GM23338 (cell line): ENCODE data around the gene NEB. TPM values are rescaled to one million over a fixed set of nuclear protein-coding genes. Genes with fewer than 3 reads are reported as not detected.
A peak's percentile ranks its signal among the peaks of the same experiment; 100 is the strongest.

Source experiments
- ATAC-seq: fragments of 200-7000 bp; cut with Tn5 transposase; 3 replicates; pipeline ENCODE4 v1.9.1; 2020
- DNase-seq: peaks from one replicate; pipeline ENCODE4 v3.0.0-alpha.2; 2015; ENCODE audit warnings: low spot score
- H2AFZ ChIP-seq: fragments of 200-600 bp; sonication (generic); 2 replicates; pipeline ENCODE4 v1.8.0; 2016; ENCODE audit warnings: antibody characterized with exemption, mild to moderate bottlenecking, moderate library complexity
- H3F3A ChIP-seq: fragments of 200-600 bp; sonication (generic); replicated peaks from 2 replicates; pipeline ENCODE4 v1.8.0; 2017; ENCODE audit warnings: antibody characterized with exemption, mixed run types, low read depth
- H3K27ac ChIP-seq: fragments of 200-600 bp; sonication (generic); 2 replicates; pipeline ENCODE4 v1.6.1; 2016; ENCODE audit warnings: low read depth
- H3K27me3 ChIP-seq: fragments of 200-600 bp; sonication (generic); 2 replicates; pipeline ENCODE4 v1.8.0; 2016; ENCODE audit warnings: mild to moderate bottlenecking, mixed run types, moderate library complexity; ENCODE audit not compliant: insufficient read depth
- H3K36me3 ChIP-seq: fragments of 200-600 bp; sonication (generic); 2 replicates; pipeline ENCODE4 v1.8.0; 2016; ENCODE audit warnings: mild to moderate bottlenecking; ENCODE audit not compliant: insufficient read depth
- H3K4me1 ChIP-seq: fragments of 200-600 bp; sonication (generic); 2 replicates; pipeline ENCODE4 v1.8.0; 2016; ENCODE audit warnings: mild to moderate bottlenecking, moderate library complexity; ENCODE audit not compliant: insufficient read depth
- H3K4me2 ChIP-seq: fragments of 200-600 bp; sonication (generic); 2 replicates; pipeline ENCODE4 v1.7.1; 2017; ENCODE audit warnings: mixed run types
- H3K4me3 ChIP-seq: fragments of 200-600 bp; sonication (generic); 2 replicates; pipeline ENCODE4 v1.6.1; 2016; ENCODE audit warnings: mixed run types
- H3K79me2 ChIP-seq: fragments of 200-600 bp; sonication (generic); replicated peaks from 2 replicates; pipeline ENCODE4 v1.8.0; 2017; ENCODE audit warnings: mild to moderate bottlenecking; ENCODE audit not compliant: insufficient read depth
- H3K9me2 ChIP-seq: fragments of 200-600 bp; sonication (generic); 2 replicates; pipeline ENCODE4 v1.8.0; 2017; ENCODE audit not compliant: insufficient read depth
- H4K20me1 ChIP-seq: fragments of 200-600 bp; sonication (generic); replicated peaks from 2 replicates; pipeline ENCODE4 v1.8.0; 2017; ENCODE audit warnings: mild to moderate bottlenecking; ENCODE audit not compliant: insufficient read depth
- H3K27ac Mint-ChIP-seq: 2 replicates; pipeline ENCODE4 v1.8.0; 2020; ENCODE audit warnings: inconsistent platforms, mild to moderate bottlenecking, moderate library complexity, mixed read lengths
- H3K27me3 Mint-ChIP-seq: 3 replicates; pipeline ENCODE4 v1.8.0; 2022; ENCODE audit warnings: low read depth, mild to moderate bottlenecking, moderate library complexity, mixed read lengths, inconsistent platforms; ENCODE audit not compliant: insufficient read depth, poor library complexity
- H3K36me3 Mint-ChIP-seq: 3 replicates; pipeline ENCODE4 v1.8.0; 2021; ENCODE audit warnings: low read depth, mild to moderate bottlenecking, inconsistent platforms, moderate library complexity, mixed read lengths
- H3K4me1 Mint-ChIP-seq: 3 replicates; pipeline ENCODE4 v1.8.0; 2020; ENCODE audit warnings: mild to moderate bottlenecking, inconsistent platforms, mixed read lengths
- H3K4me3 Mint-ChIP-seq: 3 replicates; pipeline ENCODE4 v1.8.0; 2021; ENCODE audit warnings: moderate library complexity, mild to moderate bottlenecking, inconsistent platforms, mixed read lengths
- H3K9me3 Mint-ChIP-seq: 3 replicates; pipeline ENCODE4 v1.8.0; 2020; ENCODE audit warnings: moderate library complexity, mild to moderate bottlenecking, inconsistent platforms, mixed read lengths
- EZH2 ChIP-seq: fragments of 200-600 bp; sonication (generic); IDR thresholded peaks from one replicate; pipeline ENCODE4 v1.8.0; 2017; ENCODE audit warnings: antibody characterized with exemption, mild to moderate bottlenecking, low read depth; ENCODE audit not compliant: unreplicated experiment
- JUNB ChIP-seq: IDR thresholded peaks from one replicate; pipeline ENCODE4 v1.6.1; 2016; ENCODE audit warnings: antibody characterized with exemption; ENCODE audit not compliant: unreplicated experiment
- NANOG ChIP-seq: IDR thresholded peaks from 2 replicates; pipeline ENCODE4 v1.6.1; 2016; ENCODE audit warnings: antibody characterized with exemption, borderline replicate concordance
- POLR2AphosphoS5 ChIP-seq: IDR thresholded peaks from 2 replicates; pipeline ENCODE4 v1.6.1; 2016; ENCODE audit warnings: antibody characterized with exemption, low read depth
- STAT1 ChIP-seq: IDR thresholded peaks from one replicate; pipeline ENCODE4 v1.6.1; 2016; ENCODE audit warnings: antibody characterized with exemption; ENCODE audit not compliant: unreplicated experiment
- ZNF114 ChIP-seq: fragments of 250-450 bp; sonication (Bioruptor Pico); IDR thresholded peaks from 2 replicates; pipeline ENCODE4 v1.5.0; 2020; ENCODE audit warnings: mild to moderate bottlenecking, moderate library complexity
- polyA plus RNA-seq: library from polyadenylated mRNA; unstranded; fragments of >200 nt; fragmentation: Nextera tagmentation; extraction: Ambion mirVana; gene quantifications from 2 replicates; pipeline ENCODE4 v1.2.1, GENCODE V29; 2016
- total RNA-seq: library from RNA; depleted of rRNA; stranded (reverse); fragments of >200 nt; shearing (Covaris generic); gene quantifications from 2 replicates; pipeline ENCODE4 v1.2.3, GENCODE V29; 2014
- TF ChIP-seq, protein P1 (sequence below): IDR thresholded peaks from one replicate; pipeline ENCODE4 v1.6.1; 2018; ENCODE audit warnings: antibody characterized with exemption; ENCODE audit not compliant: unreplicated experiment

NEB gene
- total and polyA plus RNA-seq, 2 experiments from 2014 or later: 6.2 to 13.7 TPM

DNA sequence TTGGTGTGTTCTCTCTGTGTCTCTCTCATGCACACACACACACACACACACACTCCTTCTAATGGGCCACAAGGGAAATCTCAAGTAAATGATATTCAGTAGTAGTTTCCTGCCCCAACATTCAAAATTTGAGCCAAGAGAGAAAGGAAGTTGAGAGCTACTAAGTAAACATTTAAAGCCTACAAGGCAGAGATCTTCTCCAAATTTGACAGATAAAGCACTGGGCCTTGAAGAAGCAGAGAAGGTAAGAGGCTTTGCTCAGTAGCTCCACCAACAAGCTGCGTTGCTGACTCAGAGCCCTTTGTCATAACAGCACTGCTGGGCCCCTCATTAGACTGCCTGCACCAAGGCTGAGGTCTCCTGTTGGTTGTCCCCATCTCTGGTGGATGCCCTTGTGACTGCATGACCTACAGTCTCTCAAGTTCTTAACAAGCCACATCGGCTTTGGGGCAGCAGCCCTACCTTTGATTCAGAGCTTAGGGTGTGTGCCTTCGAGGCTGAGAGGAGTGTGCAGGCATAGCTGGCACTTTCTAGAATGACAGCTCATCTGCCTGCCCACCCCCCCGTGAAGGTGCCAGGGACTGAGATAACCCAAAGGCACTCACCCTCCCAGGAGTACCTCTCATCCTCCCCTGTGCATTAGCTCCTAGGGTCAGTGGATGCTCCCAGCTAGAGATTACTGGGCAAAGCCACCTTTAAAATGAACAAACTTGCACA, 32.3 kb upstream of the NEB start:
- Mint-ChIP-seq H3K4me1 (peaks cover 7% of the 10 kb centered on the region), H3K9me3 (no peaks in the 10 kb centered on the region), H3K27me3 (peaks cover 4% of the 10 kb centered on the region), H3K4me3 (no peak overlapping the region), H3K36me3 (no peaks in the 10 kb centered on the region), H3K27ac (no peak overlapping the region)
- ATAC-seq (no peak), DNase-seq (no peak)
- no peaks in the 10 kb centered on the region for H3K27me3 ChIP-seq
- H3K9me2 ChIP-seq: peaks cover 5% of the 10 kb centered on the region; the same call in 1 of the 2 replicates
- H3K4me1 ChIP-seq: 0 out of 2 replicates have a peak, but pooled peaks cover 6% of the 10 kb centered on the region
- no peak overlapping the region for H3K4me2 ChIP-seq
- no peak for TF ChIP-seq STAT1
- TF ChIP-seq EZH2: no peak
- TF ChIP-seq NANOG: no peak
- TF ChIP-seq, protein P1, sequence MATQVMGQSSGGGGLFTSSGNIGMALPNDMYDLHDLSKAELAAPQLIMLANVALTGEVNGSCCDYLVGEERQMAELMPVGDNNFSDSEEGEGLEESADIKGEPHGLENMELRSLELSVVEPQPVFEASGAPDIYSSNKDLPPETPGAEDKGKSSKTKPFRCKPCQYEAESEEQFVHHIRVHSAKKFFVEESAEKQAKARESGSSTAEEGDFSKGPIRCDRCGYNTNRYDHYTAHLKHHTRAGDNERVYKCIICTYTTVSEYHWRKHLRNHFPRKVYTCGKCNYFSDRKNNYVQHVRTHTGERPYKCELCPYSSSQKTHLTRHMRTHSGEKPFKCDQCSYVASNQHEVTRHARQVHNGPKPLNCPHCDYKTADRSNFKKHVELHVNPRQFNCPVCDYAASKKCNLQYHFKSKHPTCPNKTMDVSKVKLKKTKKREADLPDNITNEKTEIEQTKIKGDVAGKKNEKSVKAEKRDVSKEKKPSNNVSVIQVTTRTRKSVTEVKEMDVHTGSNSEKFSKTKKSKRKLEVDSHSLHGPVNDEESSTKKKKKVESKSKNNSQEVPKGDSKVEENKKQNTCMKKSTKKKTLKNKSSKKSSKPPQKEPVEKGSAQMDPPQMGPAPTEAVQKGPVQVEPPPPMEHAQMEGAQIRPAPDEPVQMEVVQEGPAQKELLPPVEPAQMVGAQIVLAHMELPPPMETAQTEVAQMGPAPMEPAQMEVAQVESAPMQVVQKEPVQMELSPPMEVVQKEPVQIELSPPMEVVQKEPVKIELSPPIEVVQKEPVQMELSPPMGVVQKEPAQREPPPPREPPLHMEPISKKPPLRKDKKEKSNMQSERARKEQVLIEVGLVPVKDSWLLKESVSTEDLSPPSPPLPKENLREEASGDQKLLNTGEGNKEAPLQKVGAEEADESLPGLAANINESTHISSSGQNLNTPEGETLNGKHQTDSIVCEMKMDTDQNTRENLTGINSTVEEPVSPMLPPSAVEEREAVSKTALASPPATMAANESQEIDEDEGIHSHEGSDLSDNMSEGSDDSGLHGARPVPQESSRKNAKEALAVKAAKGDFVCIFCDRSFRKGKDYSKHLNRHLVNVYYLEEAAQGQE: no peak
- TF ChIP-seq JUNB: no peak
- TF ChIP-seq ZNF114 (CRISPR knock-in tag): no peak
- no peaks in the 10 kb centered on the region for H3K79me2 ChIP-seq
- no peak overlapping the region for H3K27ac ChIP-seq
- no peaks in the 10 kb centered on the region for H3F3A ChIP-seq
- H3K4me3 ChIP-seq: no peak overlapping the region
- H3K36me3 ChIP-seq: no peaks in the 10 kb centered on the region
- no peaks in the 10 kb centered on the region for H4K20me1 ChIP-seq
- no peak overlapping the region for H2AFZ ChIP-seq

DNA sequence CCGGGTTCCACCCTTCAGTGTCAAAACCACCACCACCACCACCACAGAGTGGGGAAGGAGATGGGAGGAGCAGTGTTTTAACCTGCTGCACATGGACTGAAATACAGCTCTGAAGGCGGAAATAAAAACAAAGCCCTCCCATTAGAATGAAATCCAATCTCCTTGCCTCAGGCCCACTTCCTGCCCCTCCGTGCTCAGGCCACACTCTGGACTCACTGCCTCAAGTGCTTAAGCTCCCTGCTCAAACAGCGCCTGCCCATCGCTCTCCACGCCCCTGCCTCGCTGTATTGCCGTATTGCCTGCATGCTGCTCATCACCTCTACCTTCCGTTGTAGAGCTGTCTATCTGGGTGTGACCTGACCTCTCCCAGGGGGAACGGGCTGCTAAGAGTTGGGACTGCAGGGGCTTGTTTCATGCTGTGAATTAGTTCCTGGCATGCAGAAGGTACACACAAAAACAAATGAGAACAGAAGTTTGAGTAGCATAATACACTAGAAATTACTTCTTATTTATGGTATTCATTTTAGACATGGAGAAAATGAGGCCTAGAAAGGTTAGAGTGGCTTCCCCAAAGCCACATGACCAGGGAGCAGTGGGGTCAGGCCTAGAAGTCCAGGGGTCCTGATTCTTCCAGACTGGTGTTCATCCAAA, 31.6 kb upstream of the NEB start:
- Mint-ChIP-seq H3K36me3 (no peaks in the 10 kb centered on the region), H3K27ac (no peak overlapping the region), H3K27me3 (peaks cover 4% of the 10 kb centered on the region), H3K4me3 (no peak overlapping the region), H3K4me1 (peaks cover 7% of the 10 kb centered on the region), H3K9me3 (no peaks in the 10 kb centered on the region)
- H3K27me3 ChIP-seq: no peaks in the 10 kb centered on the region
- no peaks in the 10 kb centered on the region for H3K79me2 ChIP-seq
- no peaks in the 10 kb centered on the region for H3K9me2 ChIP-seq
- no peak overlapping the region for H3K27ac ChIP-seq
- no peak overlapping the region; the same call in 1 of the 2 replicates for H2AFZ ChIP-seq
- TF ChIP-seq POLR2AphosphoS5: no peak
- no peak overlapping the region for H3K4me2 ChIP-seq
- H4K20me1 ChIP-seq: no peaks in the 10 kb centered on the region
- no peaks in the 10 kb centered on the region for H3F3A ChIP-seq
- DNase-seq (peak; percentile 27), ATAC-seq (peak; percentile 64)
- H3K36me3 ChIP-seq: no peaks in the 10 kb centered on the region
- no peak overlapping the region for H3K4me3 ChIP-seq
- 0 out of 2 replicates have a peak, but pooled peaks cover 6% of the 10 kb centered on the region for H3K4me1 ChIP-seq
